ENCODE measurements around the gene C2orf42.
"Not testable (repeated sequence)": the region's sequence is repeated elsewhere in the genome, so short reads cannot be mapped to it uniquely, and the experiment has no call there.

The C2orf42 gene

GRCh38 chr2:70190418-70191243, at the start of gene C2orf42:
TSS of gene C2orf42 (minus strand) at chr2:70191019. CDS start at chr2:70181985, 9,034 bp downstream.
- DNase-seq: peak; percentile 97
- in situ Hi-C loops (cut with MboI; ENCODE audit: low pct_unique_long_range_greater_than_20kb, low sequenced_read_pairs): no loop called here

- DNase-seq: no peak
- in situ Hi-C loops (cut with MboI; ENCODE audit: low pct_unique_long_range_greater_than_20kb, low sequenced_read_pairs): no loop called here
Observed at GRCh38 chr2:70240599-70240998, 49.8 kb upstream of the C2orf42 start.

- DNase-seq: no peak
- in situ Hi-C loops (cut with MboI; ENCODE audit: low pct_unique_long_range_greater_than_20kb, low sequenced_read_pairs): no loop called here
Observed at GRCh38 chr2:70233926-70234325, 43.1 kb upstream of the C2orf42 start.

- DNase-seq: no peak
- in situ Hi-C loops (cut with MboI; ENCODE audit: low pct_unique_long_range_greater_than_20kb, low sequenced_read_pairs): no loop called here
Observed at GRCh38 chr2:70226781-70227180, 36.0 kb upstream of the C2orf42 start.

- DNase-seq; in situ Hi-C loops (cut with MboI; ENCODE audit: low pct_unique_long_range_greater_than_20kb, low sequenced_read_pairs): not testable (repeated sequence)
Observed at GRCh38 chr2:70223305-70223704, 32.5 kb upstream of the C2orf42 start.

- DNase-seq: no peak
- in situ Hi-C loops (cut with MboI; ENCODE audit: low pct_unique_long_range_greater_than_20kb, low sequenced_read_pairs): no loop called here
Observed at GRCh38 chr2:70214953-70215549, 24.2 kb upstream of the C2orf42 start.

GRCh38 chr2:70214365-70214764, 23.5 kb upstream of the C2orf42 start:
- in situ Hi-C loops (cut with MboI; ENCODE audit: low pct_unique_long_range_greater_than_20kb, low sequenced_read_pairs): no loop called here
- no peak for DNase-seq

GRCh38 chr2:70212298-70212932, 21.6 kb upstream of the C2orf42 start:
- DNase-seq: no peak
- in situ Hi-C loops (cut with MboI; ENCODE audit: low pct_unique_long_range_greater_than_20kb, low sequenced_read_pairs): no loop called here

- no peak for DNase-seq
- in situ Hi-C loops (cut with MboI; ENCODE audit: low pct_unique_long_range_greater_than_20kb, low sequenced_read_pairs): no loop called here
Observed at GRCh38 chr2:70211595-70211994, 20.8 kb upstream of the C2orf42 start.

- no peak for DNase-seq
- in situ Hi-C loops (cut with MboI; ENCODE audit: low pct_unique_long_range_greater_than_20kb, low sequenced_read_pairs): no loop called here
Observed at GRCh38 chr2:70204452-70204851, 13.6 kb upstream of the C2orf42 start.

- no peak for DNase-seq
- in situ Hi-C loops (cut with MboI; ENCODE audit: low pct_unique_long_range_greater_than_20kb, low sequenced_read_pairs): no loop called here
Observed at GRCh38 chr2:70203086-70203485, 12.3 kb upstream of the C2orf42 start.

- in situ Hi-C loops (cut with MboI; ENCODE audit: low pct_unique_long_range_greater_than_20kb, low sequenced_read_pairs): no loop called here
- DNase-seq: no peak
Observed at GRCh38 chr2:70202236-70202806, 11.5 kb upstream of the C2orf42 start.

GRCh38 chr2:70201831-70202230, 11.0 kb upstream of the C2orf42 start:
- in situ Hi-C loops (cut with MboI; ENCODE audit: low pct_unique_long_range_greater_than_20kb, low sequenced_read_pairs): no loop called here
- DNase-seq: no peak

- no peak for DNase-seq
- in situ Hi-C loops (cut with MboI; ENCODE audit: low pct_unique_long_range_greater_than_20kb, low sequenced_read_pairs): no loop called here
Observed at GRCh38 chr2:70201225-70201768, 10.5 kb upstream of the C2orf42 start.

- in situ Hi-C loops (cut with MboI; ENCODE audit: low pct_unique_long_range_greater_than_20kb, low sequenced_read_pairs): no loop called here
- peak; percentile 32 for DNase-seq
Observed at GRCh38 chr2:70199320-70199864, 8.6 kb upstream of the C2orf42 start.

GRCh38 chr2:70192516-70192915, 1.7 kb upstream of the C2orf42 start:
- in situ Hi-C loops (cut with MboI; ENCODE audit: low pct_unique_long_range_greater_than_20kb, low sequenced_read_pairs): no loop called here
- DNase-seq: no peak

GRCh38 chr2:70191244-70191735, 471 bp upstream of the C2orf42 start:
- in situ Hi-C loops (cut with MboI; ENCODE audit: low pct_unique_long_range_greater_than_20kb, low sequenced_read_pairs): no loop called here
- no peak for DNase-seq

- in situ Hi-C loops (cut with MboI; ENCODE audit: low pct_unique_long_range_greater_than_20kb, low sequenced_read_pairs): no loop called here
- no peak for DNase-seq
Observed at GRCh38 chr2:70188460-70188859, 2.4 kb downstream of the C2orf42 start.

- in situ Hi-C loops (cut with MboI; ENCODE audit: low pct_unique_long_range_greater_than_20kb, low sequenced_read_pairs); DNase-seq: not testable (repeated sequence)
Observed at GRCh38 chr2:70187170-70187569, 3.6 kb downstream of the C2orf42 start.

All from KBM-7 (cell line).